ENCODE results near the gene PRKCA.
A peak's percentile ranks its signal among the peaks of the same experiment; 100 is the strongest.

Gene PRKCA

GRCh38 chr17:66725956-66726355 lies 423.5 kb downstream of the PRKCA start:
- Histone ChIP-seq H3K9ac (ENCODE audit: insufficient read length, low read depth) (no peak overlapping the region), H3K36me3 (ENCODE audit: insufficient read depth, insufficient read length, low read length) (no peaks in the 10 kb centered on the region), H3K9me3 (ENCODE audit: insufficient read depth, low read length) (no peaks in the 10 kb centered on the region), H3K4me1 (ENCODE audit: insufficient read depth, insufficient read length) (peaks cover 7% of the 10 kb centered on the region), H3K4me3 (ENCODE audit: insufficient read length, low read depth) (no peak overlapping the region), H3K27me3 (ENCODE audit: insufficient read depth, insufficient read length) (no peaks in the 10 kb centered on the region)
- no peak for DNase-seq (ENCODE audit: low read depth, low spot score)
- TF ChIP-seq SUZ12 (IDR thresholded peaks at IDR 0.05; ENCODE audit: extremely low read depth, insufficient read depth, insufficient read length) (no peak), YY1 (IDR thresholded peaks at IDR 0.05; ENCODE audit: insufficient read depth, insufficient read length) (no peak), ZNF274 (IDR thresholded peaks at IDR 0.05; ENCODE audit: low read depth, low read length) (no peak)

- Histone ChIP-seq H3K4me1 (ENCODE audit: insufficient read depth, insufficient read length) (peaks cover 7% of the 10 kb centered on the region), H3K9me3 (ENCODE audit: insufficient read depth, low read length) (no peaks in the 10 kb centered on the region), H3K4me3 (ENCODE audit: insufficient read length, low read depth) (no peak overlapping the region), H3K36me3 (ENCODE audit: insufficient read depth, insufficient read length, low read length) (no peaks in the 10 kb centered on the region), H3K9ac (ENCODE audit: insufficient read length, low read depth) (no peak overlapping the region), H3K27me3 (ENCODE audit: insufficient read depth, insufficient read length) (no peaks in the 10 kb centered on the region)
- no peak for DNase-seq (ENCODE audit: low read depth, low spot score)
- TF ChIP-seq YY1 (IDR thresholded peaks at IDR 0.05; ENCODE audit: insufficient read depth, insufficient read length), result no peak
- no peak for TF ChIP-seq SUZ12 (IDR thresholded peaks at IDR 0.05; ENCODE audit: extremely low read depth, insufficient read depth, insufficient read length)
- no peak for TF ChIP-seq ZNF274 (IDR thresholded peaks at IDR 0.05; ENCODE audit: low read depth, low read length)
Observed at GRCh38 chr17:66726371-66726770, 424.0 kb downstream of the PRKCA start.

GRCh38 chr17:66726846-66727245 lies 424.4 kb downstream of the PRKCA start:
- H3K36me3 ChIP-seq (ENCODE audit: insufficient read depth, insufficient read length, low read length), result no peaks in the 10 kb centered on the region
- no peak overlapping the region for H3K4me3 ChIP-seq (ENCODE audit: insufficient read length, low read depth)
- H3K9me3 ChIP-seq (ENCODE audit: insufficient read depth, low read length), result no peaks in the 10 kb centered on the region
- TF ChIP-seq SUZ12 (IDR thresholded peaks at IDR 0.05; ENCODE audit: extremely low read depth, insufficient read depth, insufficient read length), result no peak
- TF ChIP-seq YY1 (IDR thresholded peaks at IDR 0.05; ENCODE audit: insufficient read depth, insufficient read length), result no peak
- TF ChIP-seq ZNF274 (IDR thresholded peaks at IDR 0.05; ENCODE audit: low read depth, low read length), result no peak
- H3K4me1 ChIP-seq (ENCODE audit: insufficient read depth, insufficient read length), result peaks cover 7% of the 10 kb centered on the region
- H3K27me3 ChIP-seq (ENCODE audit: insufficient read depth, insufficient read length), result no peaks in the 10 kb centered on the region
- no peak overlapping the region for H3K9ac ChIP-seq (ENCODE audit: insufficient read length, low read depth)
- no peak for DNase-seq (ENCODE audit: low read depth, low spot score)

GRCh38 chr17:66727634-66728570 lies 425.5 kb downstream of the PRKCA start:
- Histone ChIP-seq H3K9me3 (ENCODE audit: insufficient read depth, low read length) (no peaks in the 10 kb centered on the region), H3K4me3 (ENCODE audit: insufficient read length, low read depth) (no peak overlapping the region), H3K4me1 (ENCODE audit: insufficient read depth, insufficient read length) (peaks cover 7% of the 10 kb centered on the region), H3K9ac (ENCODE audit: insufficient read length, low read depth) (peak overlapping the region; percentile 42), H3K27me3 (ENCODE audit: insufficient read depth, insufficient read length) (no peaks in the 10 kb centered on the region), H3K36me3 (ENCODE audit: insufficient read depth, insufficient read length, low read length) (no peaks in the 10 kb centered on the region)
- TF ChIP-seq ZNF274 (IDR thresholded peaks at IDR 0.05; ENCODE audit: low read depth, low read length) (no peak), SUZ12 (IDR thresholded peaks at IDR 0.05; ENCODE audit: extremely low read depth, insufficient read depth, insufficient read length) (no peak), YY1 (IDR thresholded peaks at IDR 0.05; ENCODE audit: insufficient read depth, insufficient read length) (no peak)
- DNase-seq (ENCODE audit: low read depth, low spot score), result peak; percentile 52

- TF ChIP-seq YY1 (IDR thresholded peaks at IDR 0.05; ENCODE audit: insufficient read depth, insufficient read length) (no peak), ZNF274 (IDR thresholded peaks at IDR 0.05; ENCODE audit: low read depth, low read length) (no peak)
- Histone ChIP-seq H3K4me3 (ENCODE audit: insufficient read length, low read depth) (no peak overlapping the region), H3K27me3 (ENCODE audit: insufficient read depth, insufficient read length) (no peaks in the 10 kb centered on the region), H3K36me3 (ENCODE audit: insufficient read depth, insufficient read length, low read length) (peaks cover 1% of the 10 kb centered on the region), H3K4me1 (ENCODE audit: insufficient read depth, insufficient read length) (peaks cover 7% of the 10 kb centered on the region), H3K9me3 (ENCODE audit: insufficient read depth, low read length) (no peaks in the 10 kb centered on the region), H3K9ac (ENCODE audit: insufficient read length, low read depth) (no peak overlapping the region)
- no peak for DNase-seq (ENCODE audit: low read depth, low spot score)
Observed at GRCh38 chr17:66730461-66730923, 428.1 kb downstream of the PRKCA start.

- peaks cover 3% of the 10 kb centered on the region for H3K36me3 ChIP-seq (ENCODE audit: insufficient read depth, insufficient read length, low read length)
- H3K27me3 ChIP-seq (ENCODE audit: insufficient read depth, insufficient read length), result no peaks in the 10 kb centered on the region
- no peak for TF ChIP-seq YY1 (IDR thresholded peaks at IDR 0.05; ENCODE audit: insufficient read depth, insufficient read length)
- TF ChIP-seq ZNF274 (IDR thresholded peaks at IDR 0.05; ENCODE audit: low read depth, low read length), result no peak
- no peak for TF ChIP-seq SUZ12 (IDR thresholded peaks at IDR 0.05; ENCODE audit: extremely low read depth, insufficient read depth, insufficient read length)
- H3K9ac ChIP-seq (ENCODE audit: insufficient read length, low read depth), result no peak overlapping the region
- H3K4me3 ChIP-seq (ENCODE audit: insufficient read length, low read depth), result no peak overlapping the region
- no peaks in the 10 kb centered on the region for H3K4me1 ChIP-seq (ENCODE audit: insufficient read depth, insufficient read length)
- H3K9me3 ChIP-seq (ENCODE audit: insufficient read depth, low read length), result no peaks in the 10 kb centered on the region
- DNase-seq (ENCODE audit: low read depth, low spot score), result no peak
Observed at GRCh38 chr17:66733759-66734158, 431.3 kb downstream of the PRKCA start.

- no peak for DNase-seq (ENCODE audit: low read depth, low spot score)
- Histone ChIP-seq H3K27me3 (ENCODE audit: insufficient read depth, insufficient read length) (no peaks in the 10 kb centered on the region), H3K4me3 (ENCODE audit: insufficient read length, low read depth) (no peak overlapping the region), H3K36me3 (ENCODE audit: insufficient read depth, insufficient read length, low read length) (peaks cover 3% of the 10 kb centered on the region), H3K4me1 (ENCODE audit: insufficient read depth, insufficient read length) (no peaks in the 10 kb centered on the region), H3K9me3 (ENCODE audit: insufficient read depth, low read length) (no peaks in the 10 kb centered on the region), H3K9ac (ENCODE audit: insufficient read length, low read depth) (no peak overlapping the region)
- TF ChIP-seq YY1 (IDR thresholded peaks at IDR 0.05; ENCODE audit: insufficient read depth, insufficient read length), result no peak
- TF ChIP-seq SUZ12 (IDR thresholded peaks at IDR 0.05; ENCODE audit: extremely low read depth, insufficient read depth, insufficient read length), result no peak
- no peak for TF ChIP-seq ZNF274 (IDR thresholded peaks at IDR 0.05; ENCODE audit: low read depth, low read length)
Observed at GRCh38 chr17:66734186-66734943, 432.0 kb downstream of the PRKCA start.

Data from NT2/D1 (cell line).